Fibroblast of the aortic adventitia (primary cell): Measurements from ENCODE around the gene HNRNPUL2. TPM values are rescaled to one million over a fixed set of nuclear protein-coding genes. Genes with fewer than 3 reads are reported as not detected.

Source experiments
- DNase-seq: peaks from one replicate; pipeline ENCODE4 v3.0.0-alpha.2; 2010; ENCODE audit warnings: low read depth
- H3K4me3 ChIP-seq: 2 replicates; pipeline ENCODE4 v1.5.1; 2011; ENCODE audit warnings: low read depth, mild to moderate bottlenecking, control low read depth, low read length, moderate library complexity
- total RNA-seq: library from RNA; depleted of rRNA; stranded (reverse); fragments of >200 nt; gene quantifications from 2 replicates; pipeline ENCODE4 v1.2.3, GENCODE V29; 2012; ENCODE audit warnings: low replicate concordance
- TF ChIP-seq, protein P1 (sequence below): IDR thresholded peaks from 2 replicates; pipeline ENCODE4 v1.5.1; 2011; ENCODE audit warnings: mild to moderate bottlenecking, low read length, control low read depth, inconsistent platforms; ENCODE audit not compliant: insufficient read depth

Gene HNRNPUL2
- total RNA-seq, 1 donor, result 16.7 TPM

DNA sequence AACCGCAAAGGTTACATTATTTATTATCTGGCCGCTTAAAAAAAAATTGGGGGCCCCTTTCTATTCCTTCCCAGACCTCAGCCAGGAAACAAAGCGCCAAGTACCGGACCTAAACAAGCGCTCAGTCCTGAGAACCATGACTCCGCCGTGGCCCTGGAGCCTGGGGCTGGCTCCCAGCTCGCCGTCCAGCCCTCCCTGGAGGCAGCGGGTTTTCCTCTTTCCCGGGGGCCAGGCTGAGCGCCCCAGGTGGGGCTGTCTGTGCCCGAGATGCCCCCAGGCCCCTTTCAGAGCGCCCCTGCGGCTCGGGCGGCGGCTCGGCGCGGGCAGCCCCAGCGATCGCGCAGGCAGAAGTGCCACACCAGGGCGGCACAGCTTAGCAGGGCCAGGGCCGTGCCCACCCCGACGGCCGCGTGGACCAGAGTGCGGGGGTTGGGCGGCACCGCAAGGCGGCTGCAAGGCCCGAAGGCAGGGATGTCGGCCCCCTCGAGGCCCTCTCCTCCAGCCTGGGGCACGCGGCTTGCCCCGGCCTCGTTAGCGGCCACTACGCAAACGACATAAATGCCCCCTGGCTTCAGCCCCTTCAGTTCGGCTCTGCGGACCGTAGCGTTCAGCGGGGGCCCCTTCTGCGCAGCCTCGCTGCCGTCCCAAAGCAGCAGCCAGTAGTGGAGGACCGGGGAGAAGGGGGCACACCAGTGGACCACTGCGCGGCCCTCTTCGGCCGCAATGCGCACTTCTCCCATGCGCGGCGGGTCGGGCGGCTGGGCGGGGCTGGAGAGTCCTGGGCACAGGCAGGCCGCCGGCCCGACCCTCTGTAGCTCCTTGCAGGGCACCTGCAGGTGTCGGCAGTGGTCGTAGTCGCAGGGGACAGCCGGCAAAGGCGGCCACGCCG, 39.5 kb downstream of the HNRNPUL2 start:
- peak overlapping the region; percentile 84 for H3K4me3 ChIP-seq
- TF ChIP-seq, protein P1, sequence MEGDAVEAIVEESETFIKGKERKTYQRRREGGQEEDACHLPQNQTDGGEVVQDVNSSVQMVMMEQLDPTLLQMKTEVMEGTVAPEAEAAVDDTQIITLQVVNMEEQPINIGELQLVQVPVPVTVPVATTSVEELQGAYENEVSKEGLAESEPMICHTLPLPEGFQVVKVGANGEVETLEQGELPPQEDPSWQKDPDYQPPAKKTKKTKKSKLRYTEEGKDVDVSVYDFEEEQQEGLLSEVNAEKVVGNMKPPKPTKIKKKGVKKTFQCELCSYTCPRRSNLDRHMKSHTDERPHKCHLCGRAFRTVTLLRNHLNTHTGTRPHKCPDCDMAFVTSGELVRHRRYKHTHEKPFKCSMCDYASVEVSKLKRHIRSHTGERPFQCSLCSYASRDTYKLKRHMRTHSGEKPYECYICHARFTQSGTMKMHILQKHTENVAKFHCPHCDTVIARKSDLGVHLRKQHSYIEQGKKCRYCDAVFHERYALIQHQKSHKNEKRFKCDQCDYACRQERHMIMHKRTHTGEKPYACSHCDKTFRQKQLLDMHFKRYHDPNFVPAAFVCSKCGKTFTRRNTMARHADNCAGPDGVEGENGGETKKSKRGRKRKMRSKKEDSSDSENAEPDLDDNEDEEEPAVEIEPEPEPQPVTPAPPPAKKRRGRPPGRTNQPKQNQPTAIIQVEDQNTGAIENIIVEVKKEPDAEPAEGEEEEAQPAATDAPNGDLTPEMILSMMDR, result no peak
- no peak for DNase-seq

GRCh38 chr11:62682518-62682917, 44.7 kb downstream of the HNRNPUL2 start:
- no peak for DNase-seq
- H3K4me3 ChIP-seq, result no peak overlapping the region
- TF ChIP-seq, protein P1, result no peak

- no peak overlapping the region for H3K4me3 ChIP-seq
- peak; percentile 91 for DNase-seq
- TF ChIP-seq, protein P1, result peak; percentile 80
Observed at GRCh38 chr11:62680825-62681240, 46.4 kb downstream of the HNRNPUL2 start.

DNA sequence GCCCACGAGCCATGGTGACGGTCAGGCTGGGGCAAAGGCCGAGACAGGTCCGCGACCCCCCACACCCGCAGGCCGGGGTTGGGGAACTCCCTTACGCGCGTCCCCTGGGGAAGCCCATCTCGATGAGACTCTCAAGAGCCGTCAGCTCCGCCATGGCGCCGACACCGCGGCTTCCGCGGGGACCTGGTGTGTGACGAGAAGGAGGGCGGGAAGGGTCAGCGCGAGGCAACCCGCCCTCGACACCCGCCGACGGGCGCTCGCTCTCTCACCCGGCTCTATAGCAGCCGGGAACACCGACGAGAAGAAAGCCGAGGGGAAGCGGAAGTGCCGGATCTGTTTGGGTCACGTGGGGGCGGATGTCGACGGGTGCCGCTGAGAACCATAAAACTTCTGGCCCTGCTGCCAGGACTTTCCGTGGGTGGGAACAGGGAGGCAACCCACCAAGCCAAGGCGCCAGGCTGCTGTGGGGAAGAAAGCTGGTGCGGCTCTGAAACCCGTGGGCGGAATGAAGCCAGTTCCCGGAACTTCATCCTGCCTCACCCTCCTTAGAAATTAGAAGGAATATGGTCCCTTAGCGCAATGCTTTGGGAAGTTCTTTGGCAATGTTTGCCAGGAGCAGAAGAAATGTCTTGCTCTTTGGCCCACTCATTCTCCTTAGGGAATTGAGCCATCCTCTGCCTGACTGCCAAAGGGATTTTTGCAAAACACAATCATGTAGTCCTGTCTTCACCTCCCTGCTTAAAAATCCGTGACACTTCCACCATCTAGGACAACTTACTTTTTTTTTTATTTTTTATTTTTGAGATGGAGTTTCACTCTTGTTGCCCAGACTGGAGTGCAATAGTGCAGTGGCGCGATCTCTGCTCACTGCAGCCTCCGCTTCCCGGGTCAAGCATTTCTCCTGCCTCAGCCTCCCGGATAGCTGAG, 48.2 kb downstream of the HNRNPUL2 start, which contains the start of gene UBXN1:
TSS of gene UBXN1 (minus strand) at position 304 of the 927 bp plus-strand sequence. CDS start at position 154, 150 bp downstream.
- peak within 1 kb of the TSS; percentile 76 for H3K4me3 ChIP-seq
- peak; percentile 95 for DNase-seq
- TF ChIP-seq, protein P1, result no peak

GRCh38 chr11:62678433-62678769, 48.9 kb downstream of the HNRNPUL2 start:
- TF ChIP-seq, protein P1, result no peak
- DNase-seq, result no peak
- peak overlapping the region; percentile 76 for H3K4me3 ChIP-seq

DNA sequence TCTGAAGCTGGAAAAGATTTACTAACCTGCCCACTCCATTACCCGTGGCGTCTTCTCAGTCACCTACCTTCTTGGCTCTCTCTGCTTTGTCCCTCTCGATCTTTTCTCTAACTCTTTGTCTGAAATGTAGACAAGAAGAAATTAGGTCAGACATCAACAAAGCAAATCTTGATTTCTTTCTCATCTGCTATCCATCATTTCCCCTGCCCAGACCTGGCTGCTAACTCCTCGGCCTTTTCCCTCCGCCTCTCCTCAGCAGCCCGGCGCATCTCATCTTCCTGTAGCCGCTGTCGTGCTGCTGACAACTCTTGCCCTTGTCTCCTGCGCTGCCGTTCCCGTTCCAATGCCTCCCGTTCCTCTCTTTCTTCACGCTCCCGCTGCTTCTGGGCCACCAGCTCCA, 49.5 kb downstream of the HNRNPUL2 start:
- TF ChIP-seq, protein P1, result no peak
- peak overlapping the region; percentile 76 for H3K4me3 ChIP-seq
- no peak for DNase-seq
